Measurements from ENCODE around the gene RASD1.

RASD1 gene

DNA sequence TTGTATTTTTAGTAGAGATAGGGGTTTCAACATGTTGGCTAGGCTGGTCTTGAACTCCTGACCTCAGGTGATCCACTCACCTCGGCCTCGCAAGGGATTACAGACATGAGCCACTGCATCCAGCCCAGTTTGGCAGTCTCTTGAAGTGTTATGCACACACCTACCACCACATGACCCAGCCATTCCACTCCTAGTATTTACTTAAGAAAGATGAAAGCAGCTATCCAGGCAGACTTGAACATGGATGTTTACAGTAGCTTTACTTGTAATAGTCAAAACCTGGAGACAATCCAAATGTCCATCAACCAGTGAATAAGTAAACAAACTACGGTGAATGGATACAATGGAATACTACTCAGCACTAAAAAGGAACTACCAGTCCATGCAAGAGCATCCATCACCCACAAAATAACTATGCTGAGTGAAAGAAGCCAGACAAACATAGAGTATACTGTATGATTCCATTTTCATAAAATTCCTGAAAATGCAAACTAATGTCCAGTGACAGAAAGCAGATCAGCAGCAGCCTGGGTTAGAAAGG lies 37.8 kb upstream of the RASD1 start:
- TF ChIP-seq, protein P1, sequence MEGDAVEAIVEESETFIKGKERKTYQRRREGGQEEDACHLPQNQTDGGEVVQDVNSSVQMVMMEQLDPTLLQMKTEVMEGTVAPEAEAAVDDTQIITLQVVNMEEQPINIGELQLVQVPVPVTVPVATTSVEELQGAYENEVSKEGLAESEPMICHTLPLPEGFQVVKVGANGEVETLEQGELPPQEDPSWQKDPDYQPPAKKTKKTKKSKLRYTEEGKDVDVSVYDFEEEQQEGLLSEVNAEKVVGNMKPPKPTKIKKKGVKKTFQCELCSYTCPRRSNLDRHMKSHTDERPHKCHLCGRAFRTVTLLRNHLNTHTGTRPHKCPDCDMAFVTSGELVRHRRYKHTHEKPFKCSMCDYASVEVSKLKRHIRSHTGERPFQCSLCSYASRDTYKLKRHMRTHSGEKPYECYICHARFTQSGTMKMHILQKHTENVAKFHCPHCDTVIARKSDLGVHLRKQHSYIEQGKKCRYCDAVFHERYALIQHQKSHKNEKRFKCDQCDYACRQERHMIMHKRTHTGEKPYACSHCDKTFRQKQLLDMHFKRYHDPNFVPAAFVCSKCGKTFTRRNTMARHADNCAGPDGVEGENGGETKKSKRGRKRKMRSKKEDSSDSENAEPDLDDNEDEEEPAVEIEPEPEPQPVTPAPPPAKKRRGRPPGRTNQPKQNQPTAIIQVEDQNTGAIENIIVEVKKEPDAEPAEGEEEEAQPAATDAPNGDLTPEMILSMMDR (conservative IDR thresholded peaks at IDR 0.05; ENCODE audit: low read length) = no peak
- H3K4me3 ChIP-seq (ENCODE audit: low read length) = no peak overlapping the region
- no peak for DNase-seq (ENCODE audit: low read depth)

- DNase-seq (ENCODE audit: low read depth) = no peak
- TF ChIP-seq, protein P1 (conservative IDR thresholded peaks at IDR 0.05; ENCODE audit: low read length) = no peak
- H3K4me3 ChIP-seq (ENCODE audit: low read length) = no peak overlapping the region
Observed at GRCh38 chr17:17532991-17533390, 36.8 kb upstream of the RASD1 start.

DNA sequence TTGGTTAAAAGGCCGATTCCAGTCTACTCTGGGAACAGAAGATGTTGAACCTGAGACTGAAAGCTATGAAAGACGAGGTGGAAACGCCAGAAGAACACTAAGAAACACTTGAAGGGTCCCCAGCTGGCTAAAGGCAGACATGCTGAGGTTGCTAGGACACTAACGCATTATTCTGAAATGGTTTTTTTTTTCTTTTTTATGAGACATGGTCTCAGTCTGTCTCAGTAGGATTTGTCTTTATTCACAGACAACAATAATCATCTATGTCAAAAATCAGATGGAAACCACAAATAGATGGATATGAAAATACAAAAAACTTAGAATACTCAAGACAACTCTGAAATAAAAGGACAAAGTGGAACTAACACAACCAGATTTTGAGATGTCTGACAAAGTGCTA lies 35.0 kb upstream of the RASD1 start:
- no peak overlapping the region for H3K4me3 ChIP-seq (ENCODE audit: low read length)
- TF ChIP-seq, protein P1 (conservative IDR thresholded peaks at IDR 0.05; ENCODE audit: low read length) = no peak
- DNase-seq (ENCODE audit: low read depth) = no peak

- no peak for DNase-seq (ENCODE audit: low read depth)
- TF ChIP-seq, protein P1 (conservative IDR thresholded peaks at IDR 0.05; ENCODE audit: low read length) = no peak
- no peak overlapping the region for H3K4me3 ChIP-seq (ENCODE audit: low read length)
Observed at GRCh38 chr17:17528696-17529652, 32.8 kb upstream of the RASD1 start.

DNA sequence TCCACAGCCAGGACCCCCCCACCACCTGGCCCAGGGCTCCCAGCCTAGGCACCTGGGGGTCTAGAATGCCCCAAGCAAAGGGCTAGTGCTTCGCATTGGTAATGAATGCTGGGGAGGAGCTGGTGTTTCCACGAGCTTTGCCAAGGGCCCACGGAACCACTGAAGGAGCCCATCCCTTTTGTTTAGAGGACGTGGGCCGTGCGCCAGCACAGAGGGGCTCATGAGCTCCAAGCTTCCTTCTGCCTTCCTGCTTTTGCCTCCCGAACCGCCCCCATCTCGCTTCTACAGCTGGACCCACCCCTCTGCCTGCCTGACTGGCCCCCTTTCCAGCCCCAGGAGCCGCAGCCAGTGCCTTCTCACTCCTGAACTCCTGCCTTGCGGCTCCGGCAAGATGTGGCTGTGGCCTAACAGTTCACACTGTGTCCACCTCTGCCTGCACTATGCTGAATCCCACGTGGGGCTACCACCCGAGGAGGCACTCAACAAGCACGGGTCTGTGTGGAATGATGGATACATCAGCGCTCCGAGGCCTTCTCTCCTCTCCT lies 31.8 kb upstream of the RASD1 start:
- TF ChIP-seq, protein P1 (conservative IDR thresholded peaks at IDR 0.05; ENCODE audit: low read length) = no peak
- H3K4me3 ChIP-seq (ENCODE audit: low read length) = no peak overlapping the region
- DNase-seq (ENCODE audit: low read depth) = no peak

DNA sequence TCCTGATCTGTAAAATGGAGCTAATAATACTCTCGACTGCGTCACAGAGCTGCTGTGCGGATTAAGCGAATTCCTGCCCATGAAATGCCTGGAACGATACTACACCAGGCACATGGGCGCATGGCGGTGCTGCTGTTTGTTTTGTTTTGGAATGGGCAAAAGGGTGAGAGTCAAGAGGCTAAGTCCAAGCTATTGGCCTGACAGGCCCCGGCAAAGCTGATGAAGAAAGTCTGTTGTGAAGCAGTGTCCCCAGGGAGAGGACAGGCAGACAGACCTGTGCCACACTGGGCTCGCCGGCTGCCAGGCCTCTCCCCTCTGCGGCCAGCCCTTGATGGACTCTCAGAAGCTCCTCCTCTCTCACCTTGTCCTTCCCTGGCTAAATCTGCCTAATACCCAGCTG lies 31.3 kb upstream of the RASD1 start:
- H3K4me3 ChIP-seq (ENCODE audit: low read length) = no peak overlapping the region
- DNase-seq (ENCODE audit: low read depth) = no peak
- TF ChIP-seq, protein P1 (conservative IDR thresholded peaks at IDR 0.05; ENCODE audit: low read length) = no peak
